GM23248 (cell line): ENCODE results near the gene LTN1. TPM values are rescaled to one million over a fixed set of nuclear protein-coding genes. Genes with fewer than 3 reads are reported as not detected.

Experiments
- DNase-seq: peaks from one replicate; pipeline ENCODE4 v3.0.0-alpha.2; 2015
- H2AFZ ChIP-seq: fragments of 200-600 bp; sonication (generic); 2 replicates; pipeline ENCODE4 v1.6.1; 2016; ENCODE audit warnings: antibody characterized with exemption
- H3F3A ChIP-seq: fragments of 200-600 bp; sonication (generic); 2 replicates; pipeline ENCODE4 v1.6.1; 2016; ENCODE audit warnings: mild to moderate bottlenecking, antibody characterized with exemption, mixed run types; ENCODE audit not compliant: insufficient read depth
- H3K27ac ChIP-seq: fragments of 200-600 bp; sonication (generic); 2 replicates; pipeline ENCODE4 v1.5.1; 2016; ENCODE audit warnings: mild to moderate bottlenecking
- H3K27me3 ChIP-seq: fragments of 200-600 bp; sonication (generic); replicated peaks from 2 replicates; pipeline ENCODE4 v1.6.1; 2016; ENCODE audit warnings: mild to moderate bottlenecking; ENCODE audit not compliant: insufficient read depth
- H3K36me3 ChIP-seq: fragments of 200-600 bp; sonication (generic); 2 replicates; pipeline ENCODE4 v1.6.1; 2016; ENCODE audit warnings: low read depth, mild to moderate bottlenecking
- H3K4me1 ChIP-seq: fragments of 200-600 bp; sonication (generic); 2 replicates; pipeline ENCODE4 v1.6.1; 2016; ENCODE audit warnings: mild to moderate bottlenecking; ENCODE audit not compliant: insufficient read depth
- H3K4me2 ChIP-seq: fragments of 200-600 bp; sonication (generic); one replicate; pipeline ENCODE4 v1.6.1; 2016; ENCODE audit warnings: mild to moderate bottlenecking; ENCODE audit not compliant: unreplicated experiment
- H3K4me3 ChIP-seq: fragments of 200-600 bp; sonication (generic); 2 replicates; pipeline ENCODE4 v1.5.1; 2016; ENCODE audit warnings: mild to moderate bottlenecking
- H3K79me2 ChIP-seq: fragments of 200-600 bp; sonication (generic); 2 replicates; pipeline ENCODE4 v1.6.1; 2016; ENCODE audit warnings: mild to moderate bottlenecking; ENCODE audit not compliant: insufficient read depth
- H3K9ac ChIP-seq: fragments of 200-600 bp; sonication (generic); 2 replicates; pipeline ENCODE4 v1.6.1; 2016; ENCODE audit warnings: mild to moderate bottlenecking
- H3K9me2 ChIP-seq: fragments of 200-600 bp; sonication (generic); 2 replicates; pipeline ENCODE4 v1.6.1; 2016; ENCODE audit warnings: mixed run types, mild to moderate bottlenecking, moderate library complexity; ENCODE audit not compliant: insufficient read depth
- H3K9me3 ChIP-seq: fragments of 200-600 bp; sonication (generic); one replicate; pipeline ENCODE4 v1.6.1; 2017; ENCODE audit warnings: low read depth
- H4K20me1 ChIP-seq: fragments of 200-600 bp; sonication (generic); 2 replicates; pipeline ENCODE4 v1.6.0; 2016; ENCODE audit not compliant: insufficient read depth
- EZH2 ChIP-seq: fragments of 200-600 bp; sonication (generic); IDR thresholded peaks from 2 replicates; pipeline ENCODE4 v1.6.1; 2018; ENCODE audit warnings: antibody characterized with exemption, mild to moderate bottlenecking; ENCODE audit not compliant: insufficient read depth, poor library complexity, severe bottlenecking
- EZH2phosphoT487 ChIP-seq: fragments of 200-600 bp; sonication (generic); IDR thresholded peaks from 2 replicates; pipeline ENCODE4 v1.6.1; 2018; ENCODE audit warnings: antibody characterized with exemption, moderate library complexity, mild to moderate bottlenecking, low read depth; ENCODE audit not compliant: insufficient read depth
- WGBS, 2 experiments: methylation state at CpG; one replicate each; pipeline ENCODE4 v1.1.6; 2015 to 2017; ENCODE audit warnings: low lambda C conversion rate in 2 of 2, low coverage in 1 of 2; ENCODE audit errors: missing lambda C conversion rate in 2 of 2; 5-methylcytosine and 5-hydroxymethylcytosine counted together
- in situ Hi-C: fragments of 300-500 bp; cut with MboI; formaldehyde crosslinking; loops from 2 replicates; pipeline ENCODE4 v1.15.0; 2020
- polyA plus RNA-seq: library from polyadenylated mRNA; unstranded; fragments of >200 nt; fragmentation: Nextera tagmentation; extraction: Ambion mirVana; gene quantifications from 2 replicates; pipeline ENCODE4 v1.2.1, GENCODE V29; 2016
- total RNA-seq: library from RNA; depleted of rRNA; stranded (reverse); fragments of >200 nt; shearing (Covaris generic); gene quantifications from 2 replicates; pipeline ENCODE4 v1.2.3, GENCODE V29; 2014

The LTN1 gene
- total and polyA plus RNA-seq, 2 experiments from 2014 or later, result 16.8 to 26.0 TPM

DNA sequence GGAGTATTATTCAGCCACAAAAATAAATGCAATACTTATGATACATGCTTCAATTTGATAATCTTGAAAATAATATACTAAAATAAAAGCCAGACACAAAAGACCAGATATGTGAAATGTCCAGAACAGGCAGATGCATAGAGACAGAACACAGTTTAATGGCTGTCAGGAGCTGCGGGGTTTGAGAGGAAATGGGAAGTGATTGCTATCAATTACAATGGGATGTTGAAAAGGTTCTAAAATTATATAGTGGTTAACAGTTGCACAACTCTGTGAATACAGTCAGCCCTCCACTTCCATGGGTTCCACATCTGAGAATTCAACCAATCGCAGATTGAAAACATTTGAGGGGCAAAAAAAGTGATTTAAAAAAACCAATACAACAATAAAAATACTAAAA, 54.0 kb downstream of the LTN1 start:
- H3K36me3 ChIP-seq, result peaks cover 41% of the 10 kb centered on the region
- no peak for DNase-seq
- no peaks in the 10 kb centered on the region for H3K9me3 ChIP-seq
- WGBS, 2 experiments, result 89 to 98% methylated on average over 2 of the region's 2 CpGs
- no peaks in the 10 kb centered on the region for H3K9me2 ChIP-seq
- no peaks in the 10 kb centered on the region for H3K27me3 ChIP-seq
- H3K4me1 ChIP-seq, result peaks cover 9% of the 10 kb centered on the region
- H3K4me3 ChIP-seq, result no peak overlapping the region
- H3F3A ChIP-seq, result peaks cover 2% of the 10 kb centered on the region
- TF ChIP-seq EZH2phosphoT487 (no peak), EZH2 (no peak)
- no peak overlapping the region for H2AFZ ChIP-seq
- H4K20me1 ChIP-seq, result no peaks in the 10 kb centered on the region
- H3K27ac ChIP-seq, result no peak overlapping the region
- H3K9ac ChIP-seq, result no peak overlapping the region
- H3K4me2 ChIP-seq, result no peak overlapping the region
- in situ Hi-C loops, result loop anchor here (25.0 kb wide), 1 partner anchor 876 kb away; no protein-coding TSS in a partner anchor
- no peaks in the 10 kb centered on the region for H3K79me2 ChIP-seq

DNA sequence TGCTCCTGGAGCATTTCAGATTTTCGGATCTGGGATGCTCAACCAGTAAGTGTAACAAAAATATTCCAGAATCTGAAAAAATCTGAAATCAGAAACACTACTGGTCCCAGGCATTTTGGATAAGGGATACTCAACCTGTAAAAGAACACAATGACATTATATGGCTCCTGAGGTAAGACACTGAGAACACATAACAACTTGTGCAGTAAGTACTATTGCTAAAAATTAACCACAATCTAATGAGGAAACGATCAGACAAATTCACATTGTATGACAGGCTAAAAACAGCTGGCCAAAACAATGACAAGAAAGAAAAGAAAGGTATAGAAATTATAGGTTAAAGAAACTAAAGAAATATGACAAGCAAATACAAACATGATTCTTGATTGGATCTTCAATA, 54.9 kb downstream of the LTN1 start:
- no peak overlapping the region for H3K4me2 ChIP-seq
- no peak for DNase-seq
- TF ChIP-seq EZH2 (no peak), EZH2phosphoT487 (no peak)
- H3K9me2 ChIP-seq, result no peaks in the 10 kb centered on the region
- H3F3A ChIP-seq, result no peaks in the 10 kb centered on the region
- H3K9me3 ChIP-seq, result no peaks in the 10 kb centered on the region
- H3K79me2 ChIP-seq, result no peaks in the 10 kb centered on the region
- H3K4me1 ChIP-seq, result 0 out of 2 replicates have a peak, but pooled peaks cover 2% of the 10 kb centered on the region
- H2AFZ ChIP-seq, result no peak overlapping the region
- WGBS, 2 experiments, result 100% methylated on average over 2 of the region's 2 CpGs
- H4K20me1 ChIP-seq, result no peaks in the 10 kb centered on the region
- in situ Hi-C loops, result loop anchor here (25.0 kb wide), 1 partner anchor 875 kb away; no protein-coding TSS in a partner anchor
- no peak overlapping the region for H3K27ac ChIP-seq
- peaks cover 38% of the 10 kb centered on the region; the same call in 1 of the 2 replicates for H3K36me3 ChIP-seq
- H3K4me3 ChIP-seq, result no peak overlapping the region
- no peaks in the 10 kb centered on the region for H3K27me3 ChIP-seq
- no peak overlapping the region for H3K9ac ChIP-seq

DNA sequence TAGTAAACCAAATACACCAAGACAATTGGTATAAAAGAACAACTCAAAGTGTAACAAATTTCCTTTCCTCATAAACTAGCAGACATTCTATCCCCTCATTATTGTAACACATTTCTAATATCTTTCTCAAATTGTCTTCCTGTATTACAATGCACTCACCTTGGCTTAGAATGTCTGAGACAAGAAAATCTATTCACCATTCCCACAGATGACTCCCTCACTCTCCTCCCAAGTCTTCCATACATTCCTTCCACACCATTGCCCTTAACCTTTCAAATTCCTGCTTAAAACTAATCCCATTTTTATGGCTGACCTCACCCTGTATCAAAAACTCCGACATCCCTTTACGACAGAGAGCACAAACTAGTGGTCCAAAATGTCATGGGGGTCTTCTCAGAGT, 56.0 kb downstream of the LTN1 start:
- Histone ChIP-seq H3K36me3 (peaks cover 38% of the 10 kb centered on the region; the same call in 1 of the 2 replicates), H2AFZ (no peak overlapping the region), H3K9me3 (no peaks in the 10 kb centered on the region), H4K20me1 (no peaks in the 10 kb centered on the region), H3K4me1 (0 out of 2 replicates have a peak, but pooled peaks cover 2% of the 10 kb centered on the region), H3K9me2 (no peaks in the 10 kb centered on the region), H3F3A (no peaks in the 10 kb centered on the region), H3K27ac (no peak overlapping the region), H3K4me2 (no peak overlapping the region), H3K9ac (no peak overlapping the region), H3K27me3 (no peaks in the 10 kb centered on the region), H3K79me2 (no peaks in the 10 kb centered on the region), H3K4me3 (no peak overlapping the region)
- DNase-seq, result no peak
- TF ChIP-seq EZH2, result no peak
- TF ChIP-seq EZH2phosphoT487, result no peak
- WGBS, 2 experiments, result 97 to 100% methylated on average over 2 of the region's 2 CpGs
- in situ Hi-C loops, result loop anchor here (25.0 kb wide), 1 partner anchor 874 kb away; no protein-coding TSS in a partner anchor

DNA sequence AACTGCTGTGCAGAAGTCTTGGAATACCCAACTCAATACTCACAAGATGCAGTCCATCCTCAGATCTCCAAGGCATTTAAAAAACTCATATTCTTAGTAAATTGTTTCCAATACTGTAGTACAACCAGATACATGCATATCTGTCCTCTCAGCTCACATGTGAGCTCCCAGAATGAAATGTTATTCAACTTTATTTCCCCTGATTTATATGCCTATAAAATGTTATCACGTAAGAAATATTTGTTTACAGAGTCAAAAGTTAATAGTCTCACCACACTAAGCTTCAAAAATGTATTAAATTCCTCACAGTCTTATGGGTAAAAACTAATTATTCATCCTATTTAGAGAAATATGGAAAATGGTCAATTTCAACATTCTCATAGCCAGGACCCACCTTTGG, 56.6 kb downstream of the LTN1 start:
- Histone ChIP-seq H3K9ac (no peak overlapping the region), H3K36me3 (peaks cover 32% of the 10 kb centered on the region; the same call in 1 of the 2 replicates), H3K4me3 (no peak overlapping the region), H2AFZ (no peak overlapping the region), H3K9me2 (no peaks in the 10 kb centered on the region), H3K9me3 (no peaks in the 10 kb centered on the region), H3K4me1 (0 out of 2 replicates have a peak, but pooled peaks cover 2% of the 10 kb centered on the region), H4K20me1 (no peaks in the 10 kb centered on the region), H3K79me2 (no peaks in the 10 kb centered on the region), H3K27ac (no peak overlapping the region), H3F3A (no peaks in the 10 kb centered on the region), H3K27me3 (no peaks in the 10 kb centered on the region), H3K4me2 (no peak overlapping the region)
- no peak for DNase-seq
- 96% methylated on average over 1 of the region's 1 CpG for WGBS, 2 experiments
- TF ChIP-seq EZH2, result no peak
- no peak for TF ChIP-seq EZH2phosphoT487
- in situ Hi-C loops, result loop anchor here (25.0 kb wide), 1 partner anchor 874 kb away; no protein-coding TSS in a partner anchor
